HepG2 (cell line): ENCODE data around the gene POLDIP3. TPM values are rescaled to one million over a fixed set of nuclear protein-coding genes. Genes with fewer than 3 reads are reported as not detected.

Source experiments
- CCDC6 ChIP-seq: sonication (generic); formaldehyde crosslinking; IDR thresholded peaks from 2 replicates; pipeline ENCODE4 v1.8.1; 2022; ENCODE audit warnings: mild to moderate bottlenecking, missing genetic modification reagents, moderate library complexity
- HOXD1 ChIP-seq: sonication (generic); formaldehyde crosslinking; IDR thresholded peaks from 2 replicates; pipeline ENCODE4 v1.5.0; 2020; ENCODE audit warnings: missing genetic modification reagents
- NBN ChIP-seq: fragments of 450-650 bp; conservative IDR thresholded peaks from 2 replicates; pipeline ENCODE4 v1.6.1; 2017
- SIN3B ChIP-seq: fragments of 150-350 bp; IDR thresholded peaks from 2 replicates; pipeline ENCODE4 v1.6.1; 2014; ENCODE audit warnings: low read length
- SNAI1 ChIP-seq: sonication (generic); formaldehyde crosslinking; IDR thresholded peaks from 2 replicates; pipeline ENCODE4 v1.5.0; 2020; ENCODE audit warnings: mild to moderate bottlenecking, missing genetic modification reagents, borderline replicate concordance
- ZNF282 ChIP-seq: fragments of 450-650 bp; IDR thresholded peaks from 2 replicates; pipeline ENCODE4 v1.6.1; 2018; ENCODE audit not compliant: partially characterized antibody
- ZNF577 ChIP-seq: sonication (generic); formaldehyde crosslinking; IDR thresholded peaks from 2 replicates; pipeline ENCODE4 v1.4.0; 2020; ENCODE audit warnings: mild to moderate bottlenecking, low read depth, missing genetic modification reagents, borderline replicate concordance
- ZNF607 ChIP-seq: sonication (generic); formaldehyde crosslinking; IDR thresholded peaks from 2 replicates; pipeline ENCODE4 v1.5.1; 2020; ENCODE audit warnings: missing genetic modification reagents, mild to moderate bottlenecking, borderline replicate concordance
- polyA plus RNA-seq, 8 experiments: library from polyadenylated mRNA; depleted of rRNA in 3 of 8; stranded (reverse) in 7 of 8; unstranded in 1 of 8; fragments of >200 nt; fragmentation: Illumina TruSeq in 4 of 8; extraction: Trizol in 4 of 8; gene quantifications; 2 replicates each; pipeline versions ENCODE4 v1.2.1 to v1.2.3, GENCODE V29; 2011 to 2016; ENCODE audit warnings: low read depth in 4 of 8, missing spikeins in 1 of 8, mixed read lengths in 1 of 8; ENCODE audit not compliant: insufficient read depth in 1 of 8
- total RNA-seq, 5 experiments: library from RNA; depleted of rRNA; stranded (reverse); fragments of >200 nt; fragmentation: Illumina TruSeq; extraction: Trizol; gene quantifications; 2 replicates each; pipeline ENCODE4 v1.2.3, GENCODE V29; 2016; ENCODE audit warnings: low read depth in 1 of 5
- TF ChIP-seq, protein P1 (sequence below): sonication (generic); formaldehyde crosslinking; IDR thresholded peaks from 2 replicates; pipeline ENCODE4 v1.5.1; 2020; ENCODE audit warnings: mild to moderate bottlenecking, missing genetic modification reagents
- TF ChIP-seq, protein P2 (sequence below): sonication (generic); formaldehyde crosslinking; IDR thresholded peaks from 2 replicates; pipeline ENCODE4 v1.5.1; 2020; ENCODE audit warnings: mild to moderate bottlenecking, missing genetic modification reagents, moderate library complexity
- TF ChIP-seq, protein P3 (sequence below): sonication (generic); formaldehyde crosslinking; IDR thresholded peaks from 2 replicates; pipeline ENCODE4 v1.8.0; 2022; ENCODE audit warnings: mild to moderate bottlenecking, missing genetic modification reagents, borderline replicate concordance

Gene POLDIP3
- total and polyA plus RNA-seq, 2 of the 13 experiments (the other 11 are each of a cell fraction or from before 2014, with no cell fraction given): 45.8 to 47.4 TPM

DNA sequence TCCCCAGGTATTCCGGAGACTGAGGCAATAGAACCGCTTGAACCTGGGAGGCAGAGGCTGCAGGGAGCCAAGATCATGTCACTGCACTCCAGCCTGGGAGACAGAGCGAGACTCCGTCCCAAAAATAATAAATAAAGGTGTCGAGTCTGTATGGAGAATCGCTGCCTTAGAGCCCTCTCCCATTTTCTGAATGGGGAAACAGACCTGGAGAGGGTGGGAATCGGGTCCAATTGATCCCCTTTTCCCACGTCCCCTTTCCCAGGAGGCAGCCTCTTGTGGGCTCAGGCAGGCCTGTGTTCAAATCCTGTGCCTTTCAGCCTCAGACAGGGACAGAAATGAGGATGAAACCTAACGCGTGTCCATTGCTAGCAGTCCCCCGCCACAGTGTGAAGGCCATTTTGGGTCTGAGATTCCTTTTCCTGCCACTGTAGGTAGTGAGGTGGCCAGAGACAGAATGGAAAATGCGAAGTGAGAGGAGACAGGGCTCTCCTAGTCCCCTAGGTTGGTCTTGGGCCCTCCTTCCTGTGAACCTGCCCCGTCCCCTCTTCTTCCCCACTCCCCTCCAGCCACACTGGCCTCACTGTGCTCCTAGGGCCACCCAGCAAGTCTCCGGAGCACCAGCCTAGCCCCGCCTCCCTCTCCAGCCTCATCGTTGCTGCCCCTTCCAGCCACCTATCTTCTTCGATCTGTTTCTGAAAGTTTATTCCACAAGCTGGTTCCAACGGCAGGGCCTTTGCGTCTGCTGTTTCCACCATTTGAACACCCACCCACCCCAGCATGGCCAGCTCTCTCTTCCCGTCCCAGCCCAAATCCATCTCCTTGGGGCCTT is 2.7 kb upstream of the POLDIP3 start (continued):
- TF ChIP-seq HOXD1 (no peak), SNAI1 (CRISPR knock-in tag) (no peak), ZNF577 (CRISPR knock-in tag) (no peak), SIN3B (no peak), CCDC6 (CRISPR knock-in tag) (no peak), ZNF282 (no peak), NBN (no peak), ZNF607 (no peak; the same call in 1 of the 2 replicates)
- TF ChIP-seq, protein P1, sequence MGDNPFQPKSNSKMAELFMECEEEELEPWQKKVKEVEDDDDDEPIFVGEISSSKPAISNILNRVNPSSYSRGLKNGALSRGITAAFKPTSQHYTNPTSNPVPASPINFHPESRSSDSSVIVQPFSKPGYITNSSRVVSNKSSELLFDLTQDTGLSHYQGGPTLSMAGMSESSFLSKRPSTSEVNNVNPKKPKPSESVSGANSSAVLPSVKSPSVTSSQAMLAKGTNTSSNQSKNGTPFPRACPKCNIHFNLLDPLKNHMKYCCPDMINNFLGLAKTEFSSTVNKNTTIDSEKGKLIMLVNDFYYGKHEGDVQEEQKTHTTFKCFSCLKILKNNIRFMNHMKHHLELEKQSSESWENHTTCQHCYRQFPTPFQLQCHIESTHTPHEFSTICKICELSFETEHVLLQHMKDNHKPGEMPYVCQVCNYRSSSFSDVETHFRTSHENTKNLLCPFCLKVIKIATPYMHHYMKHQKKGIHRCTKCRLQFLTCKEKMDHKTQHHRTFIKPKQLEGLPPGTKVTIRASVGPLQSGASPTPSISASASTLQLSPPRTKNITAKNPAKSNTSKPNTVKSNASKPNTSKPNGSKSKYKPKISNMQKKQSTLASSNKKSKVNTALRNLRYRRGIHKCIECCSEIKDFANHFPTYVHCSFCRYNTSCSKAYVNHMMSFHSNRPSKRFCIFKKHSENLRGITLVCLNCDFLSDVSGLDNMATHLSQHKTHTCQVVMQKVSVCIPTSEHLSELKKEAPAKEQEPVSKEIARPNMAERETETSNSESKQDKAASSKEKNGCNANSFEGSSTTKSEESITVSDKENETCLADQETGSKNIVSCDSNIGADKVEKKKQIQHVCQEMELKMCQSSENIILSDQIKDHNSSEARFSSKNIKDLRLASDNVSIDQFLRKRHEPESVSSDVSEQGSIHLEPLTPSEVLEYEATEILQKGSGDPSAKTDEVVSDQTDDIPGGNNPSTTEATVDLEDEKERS (CRISPR knock-in tag): no peak
- TF ChIP-seq, protein P2, sequence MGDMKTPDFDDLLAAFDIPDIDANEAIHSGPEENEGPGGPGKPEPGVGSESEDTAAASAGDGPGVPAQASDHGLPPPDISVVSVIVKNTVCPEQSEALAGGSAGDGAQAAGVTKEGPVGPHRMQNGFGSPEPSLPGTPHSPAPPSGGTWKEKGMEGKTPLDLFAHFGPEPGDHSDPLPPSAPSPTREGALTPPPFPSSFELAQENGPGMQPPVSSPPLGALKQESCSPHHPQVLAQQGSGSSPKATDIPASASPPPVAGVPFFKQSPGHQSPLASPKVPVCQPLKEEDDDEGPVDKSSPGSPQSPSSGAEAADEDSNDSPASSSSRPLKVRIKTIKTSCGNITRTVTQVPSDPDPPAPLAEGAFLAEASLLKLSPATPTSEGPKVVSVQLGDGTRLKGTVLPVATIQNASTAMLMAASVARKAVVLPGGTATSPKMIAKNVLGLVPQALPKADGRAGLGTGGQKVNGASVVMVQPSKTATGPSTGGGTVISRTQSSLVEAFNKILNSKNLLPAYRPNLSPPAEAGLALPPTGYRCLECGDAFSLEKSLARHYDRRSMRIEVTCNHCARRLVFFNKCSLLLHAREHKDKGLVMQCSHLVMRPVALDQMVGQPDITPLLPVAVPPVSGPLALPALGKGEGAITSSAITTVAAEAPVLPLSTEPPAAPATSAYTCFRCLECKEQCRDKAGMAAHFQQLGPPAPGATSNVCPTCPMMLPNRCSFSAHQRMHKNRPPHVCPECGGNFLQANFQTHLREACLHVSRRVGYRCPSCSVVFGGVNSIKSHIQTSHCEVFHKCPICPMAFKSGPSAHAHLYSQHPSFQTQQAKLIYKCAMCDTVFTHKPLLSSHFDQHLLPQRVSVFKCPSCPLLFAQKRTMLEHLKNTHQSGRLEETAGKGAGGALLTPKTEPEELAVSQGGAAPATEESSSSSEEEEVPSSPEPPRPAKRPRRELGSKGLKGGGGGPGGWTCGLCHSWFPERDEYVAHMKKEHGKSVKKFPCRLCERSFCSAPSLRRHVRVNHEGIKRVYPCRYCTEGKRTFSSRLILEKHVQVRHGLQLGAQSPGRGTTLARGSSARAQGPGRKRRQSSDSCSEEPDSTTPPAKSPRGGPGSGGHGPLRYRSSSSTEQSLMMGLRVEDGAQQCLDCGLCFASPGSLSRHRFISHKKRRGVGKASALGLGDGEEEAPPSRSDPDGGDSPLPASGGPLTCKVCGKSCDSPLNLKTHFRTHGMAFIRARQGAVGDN (CRISPR knock-in tag): peak; percentile 40; the same call in 1 of the 2 replicates
- TF ChIP-seq, protein P3, sequence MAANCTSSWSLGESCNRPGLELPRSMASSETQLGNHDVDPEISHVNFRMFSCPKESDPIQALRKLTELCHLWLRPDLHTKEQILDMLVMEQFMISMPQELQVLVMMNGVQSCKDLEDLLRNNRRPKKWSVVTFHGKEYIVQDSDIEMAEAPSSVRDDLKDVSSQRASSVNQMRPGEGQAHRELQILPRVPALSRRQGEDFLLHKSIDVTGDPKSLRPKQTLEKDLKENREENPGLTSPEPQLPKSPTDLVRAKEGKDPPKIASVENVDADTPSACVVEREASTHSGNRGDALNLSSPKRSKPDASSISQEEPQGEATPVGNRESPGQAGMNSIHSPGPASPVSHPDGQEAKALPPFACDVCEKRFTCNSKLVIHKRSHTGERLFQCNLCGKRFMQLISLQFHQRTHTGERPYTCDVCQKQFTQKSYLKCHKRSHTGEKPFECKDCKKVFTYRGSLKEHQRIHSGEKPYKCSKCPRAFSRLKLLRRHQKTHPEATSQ (CRISPR knock-in tag): no peak
